T-helper 17 cell (primary cell): ENCODE data around the gene HPGDS. TPM values are rescaled to one million over a fixed set of nuclear protein-coding genes. Genes with fewer than 3 reads are reported as not detected.
"Not testable (repeated sequence)": the region's sequence is repeated elsewhere in the genome, so short reads cannot be mapped to it uniquely, and the experiment has no call there.

ENCODE experiments used
- ATAC-seq: fragments of 150-1000 bp; cut with Tn5 transposase; 2 replicates; pipeline ENCODE4 v1.10.0; 2021; ENCODE audit warnings: mild to moderate bottlenecking, moderate library complexity
- DNase-seq, 3 donors: peaks; one replicate each; pipeline versions ENCODE4 v3.0.0 to v3.0.0-alpha.2; 2020 to 2021
- H3K9me3 ChIP-seq: one replicate; pipeline ENCODE4 v1.7.0; 2013; ENCODE audit warnings: low read length, mild to moderate bottlenecking; ENCODE audit not compliant: control insufficient read depth, poor library complexity, severe bottlenecking
- H3K27ac Mint-ChIP-seq: one replicate; pipeline ENCODE4 v1.8.0; 2022; ENCODE audit warnings: mild to moderate bottlenecking, moderate library complexity, mixed read lengths
- H3K27me3 Mint-ChIP-seq: one replicate; pipeline ENCODE4 v1.8.0; 2022; ENCODE audit warnings: mixed read lengths
- H3K36me3 Mint-ChIP-seq: one replicate; pipeline ENCODE4 v1.8.0; 2022; ENCODE audit warnings: low read depth, mixed read lengths
- H3K4me1 Mint-ChIP-seq: one replicate; pipeline ENCODE4 v1.8.0; 2022; ENCODE audit warnings: mild to moderate bottlenecking, mixed read lengths
- H3K4me3 Mint-ChIP-seq: one replicate; pipeline ENCODE4 v1.8.0; 2022; ENCODE audit warnings: mild to moderate bottlenecking, moderate library complexity, mixed read lengths
- total RNA-seq, 4 donors: library from RNA in 2 of 4; stranded (reverse) in 2 of 4; gene quantifications; one replicate each; pipeline ENCODE4 v1.2.3 and lab custom pipeline; 2022 to 2026

HPGDS gene
- total RNA-seq, 2 donors from 2014 or later = 0.37 TPM; not detected in 1

DNA sequence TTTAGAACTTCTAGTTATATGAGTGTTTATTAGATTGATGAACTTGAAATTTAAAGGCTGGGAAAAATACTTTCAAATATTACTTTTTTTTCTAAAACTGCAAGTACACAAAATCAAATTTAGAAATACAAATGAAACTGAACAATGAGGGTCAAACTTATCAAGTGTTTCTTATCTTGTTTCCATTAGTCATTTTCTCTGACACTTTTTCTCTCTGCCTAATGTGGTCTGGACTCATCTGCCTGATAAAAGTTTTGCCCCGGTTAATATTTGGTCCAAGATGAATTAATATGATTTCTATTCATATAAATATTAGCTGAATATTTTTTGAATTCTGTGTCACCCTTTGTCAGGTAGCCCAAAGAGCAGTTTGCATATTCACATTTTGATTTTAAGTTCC, 8.7 kb upstream of the HPGDS start:
- ATAC-seq (no peak), DNase-seq (no peak)
- H3K27ac Mint-ChIP-seq = no peak overlapping the region
- H3K4me3 Mint-ChIP-seq = no peak overlapping the region
- peaks cover 11% of the 10 kb centered on the region for H3K27me3 Mint-ChIP-seq
- H3K36me3 Mint-ChIP-seq = no peaks in the 10 kb centered on the region
- H3K4me1 Mint-ChIP-seq = peaks cover 6% of the 10 kb centered on the region
- H3K9me3 ChIP-seq = no peaks in the 10 kb centered on the region

DNA sequence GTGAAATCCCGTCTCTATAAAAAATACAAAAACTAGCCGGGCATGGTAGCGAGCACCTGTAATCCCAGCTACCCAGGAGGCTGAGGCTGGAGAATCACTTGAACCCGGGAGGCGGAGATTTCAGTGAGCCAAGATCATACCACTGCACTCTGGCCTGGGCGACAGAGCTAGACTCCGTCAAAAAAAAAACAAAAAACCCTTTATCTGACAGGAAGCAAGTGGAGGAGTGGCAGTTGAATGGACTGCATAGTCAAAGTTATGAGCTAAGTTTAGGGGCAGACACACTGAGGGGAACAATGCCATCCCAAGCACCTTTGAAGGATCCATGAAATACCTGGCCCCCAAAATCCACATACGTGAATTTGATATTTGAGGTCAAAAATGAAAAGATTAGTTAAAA, 7.5 kb upstream of the HPGDS start:
- H3K27me3 Mint-ChIP-seq = peaks cover 11% of the 10 kb centered on the region
- H3K4me3 Mint-ChIP-seq = no peak overlapping the region
- no peaks in the 10 kb centered on the region for H3K9me3 ChIP-seq
- no peak for ATAC-seq
- H3K36me3 Mint-ChIP-seq = no peaks in the 10 kb centered on the region
- H3K4me1 Mint-ChIP-seq = peaks cover 6% of the 10 kb centered on the region
- DNase-seq = no peak
- H3K27ac Mint-ChIP-seq = no peak overlapping the region

DNA sequence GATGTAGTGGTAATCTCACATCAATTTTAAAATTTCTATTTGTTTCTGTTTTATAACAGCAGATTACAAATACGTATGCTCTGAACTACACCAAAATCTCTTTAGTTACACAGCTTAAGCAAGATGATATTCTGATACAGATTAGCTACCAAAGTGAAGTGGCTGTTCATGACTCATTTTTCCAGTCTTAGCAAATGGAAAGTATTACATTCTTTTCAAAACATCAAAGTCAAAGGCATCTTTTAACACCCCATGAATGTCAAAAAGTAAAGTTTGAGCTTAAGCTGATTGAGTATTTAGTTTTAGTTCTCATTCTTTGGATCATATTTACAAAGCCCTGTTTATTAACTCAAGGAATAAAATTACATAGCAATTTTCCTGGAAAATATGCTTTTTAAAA, 6.6 kb upstream of the HPGDS start:
- no peak overlapping the region for H3K27ac Mint-ChIP-seq

DNA sequence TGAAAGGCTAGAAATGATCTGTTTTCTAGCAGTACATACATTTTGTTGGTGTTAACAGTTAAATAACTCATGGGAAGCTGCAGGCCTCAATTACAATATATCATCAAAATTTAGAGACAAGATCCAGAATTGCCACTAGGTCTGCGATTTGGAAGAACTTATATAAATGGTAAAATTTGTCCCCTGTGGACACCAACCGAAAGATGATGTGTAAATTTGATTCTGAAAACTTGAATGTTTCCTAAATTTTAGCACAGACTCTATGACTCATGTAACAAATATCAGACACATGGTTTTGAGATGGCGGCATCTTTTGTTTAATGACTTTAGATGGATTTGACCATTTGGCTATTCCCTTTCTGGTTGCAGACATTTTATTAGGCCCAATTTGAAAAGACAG, 6.0 kb upstream of the HPGDS start:
- H3K4me3 Mint-ChIP-seq = no peak overlapping the region
- H3K4me1 Mint-ChIP-seq = peaks cover 6% of the 10 kb centered on the region
- ATAC-seq (no peak), DNase-seq (no peak)
- H3K9me3 ChIP-seq = no peaks in the 10 kb centered on the region
- H3K27me3 Mint-ChIP-seq = peaks cover 11% of the 10 kb centered on the region
- H3K27ac Mint-ChIP-seq = no peak overlapping the region
- no peaks in the 10 kb centered on the region for H3K36me3 Mint-ChIP-seq

More for the DNA sequence above, 6.6 kb upstream of the HPGDS start:
- no peaks in the 10 kb centered on the region for H3K9me3 ChIP-seq
- H3K4me1 Mint-ChIP-seq = peaks cover 6% of the 10 kb centered on the region
- H3K27me3 Mint-ChIP-seq = peaks cover 11% of the 10 kb centered on the region
- DNase-seq (no peak), ATAC-seq (no peak)
- no peaks in the 10 kb centered on the region for H3K36me3 Mint-ChIP-seq
- H3K4me3 Mint-ChIP-seq = no peak overlapping the region

DNA sequence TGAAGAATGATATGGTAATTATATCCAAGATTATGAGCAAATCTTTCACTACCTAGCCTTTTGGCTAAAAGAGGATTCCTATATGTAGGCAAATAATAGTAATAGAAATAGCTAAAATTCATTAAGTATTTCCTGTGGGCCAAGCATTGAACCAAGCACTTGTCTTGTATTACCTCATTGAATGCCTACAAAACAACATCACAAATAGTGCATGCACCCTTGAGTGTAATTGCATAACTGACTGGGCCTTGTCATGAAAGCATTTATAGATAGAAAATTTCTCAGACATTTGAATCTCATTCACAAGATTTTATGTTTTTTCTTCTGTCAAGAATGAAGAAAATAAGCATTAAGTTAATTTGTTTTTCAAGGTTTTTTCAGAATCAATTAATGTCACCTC, 3.9 kb upstream of the HPGDS start:
- DNase-seq (no peak), ATAC-seq (no peak)
- Mint-ChIP-seq H3K4me3 (no peak overlapping the region), H3K27me3 (peaks cover 7% of the 10 kb centered on the region), H3K27ac (no peak overlapping the region), H3K4me1 (peaks cover 4% of the 10 kb centered on the region), H3K36me3 (no peaks in the 10 kb centered on the region)
- H3K9me3 ChIP-seq = no peaks in the 10 kb centered on the region

DNA sequence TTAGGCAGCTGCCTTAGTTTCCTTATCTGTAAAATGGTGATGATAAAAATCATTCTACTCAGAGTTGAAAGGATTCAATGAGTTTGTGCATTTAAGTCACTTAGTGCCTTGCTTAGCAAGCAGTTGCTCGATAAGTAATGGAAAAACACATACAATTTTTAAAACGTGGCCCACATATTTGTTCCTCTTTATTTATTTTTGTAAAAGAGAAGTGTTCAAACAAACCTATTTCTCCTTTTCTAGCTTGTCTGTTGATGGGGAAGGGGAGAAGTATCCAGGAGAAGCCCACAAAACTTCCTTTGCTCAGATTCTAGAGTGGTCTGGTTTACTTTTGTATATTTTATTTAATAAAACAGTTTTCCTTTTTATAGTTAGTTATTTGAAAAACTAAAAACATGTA, 3.3 kb upstream of the HPGDS start:
- no peak overlapping the region for H3K4me3 Mint-ChIP-seq
- H3K27me3 Mint-ChIP-seq = peaks cover 7% of the 10 kb centered on the region
- H3K4me1 Mint-ChIP-seq = peaks cover 4% of the 10 kb centered on the region
- no peak for DNase-seq
- no peaks in the 10 kb centered on the region for H3K36me3 Mint-ChIP-seq
- no peak overlapping the region for H3K27ac Mint-ChIP-seq
- no peak for ATAC-seq
- no peaks in the 10 kb centered on the region for H3K9me3 ChIP-seq

DNA sequence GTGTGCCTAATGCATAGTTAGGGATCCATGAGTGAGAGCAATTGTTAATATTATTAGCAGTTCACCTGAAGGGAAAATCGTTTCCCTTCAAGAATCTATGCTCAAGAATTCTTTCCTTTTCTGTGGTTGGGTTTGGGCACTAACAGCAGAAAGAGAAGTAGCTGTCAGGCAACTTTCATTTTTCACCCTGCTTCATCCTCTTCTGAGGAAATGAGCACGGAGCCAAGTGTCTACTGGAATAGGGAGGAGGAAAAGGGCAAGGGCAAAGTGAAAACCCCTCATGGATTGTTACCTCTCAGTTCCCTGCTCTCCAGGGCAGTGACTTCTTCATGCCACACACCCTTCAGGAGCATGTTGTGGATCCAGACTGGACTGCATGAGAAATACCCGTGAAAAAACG, 2.6 kb upstream of the HPGDS start:
- peaks cover 5% of the 10 kb centered on the region for H3K27me3 Mint-ChIP-seq
- no peak overlapping the region for H3K27ac Mint-ChIP-seq
- H3K9me3 ChIP-seq = no peaks in the 10 kb centered on the region
- no peak for ATAC-seq
- H3K36me3 Mint-ChIP-seq = no peaks in the 10 kb centered on the region
- H3K4me3 Mint-ChIP-seq = no peak overlapping the region
- DNase-seq = no peak
- H3K4me1 Mint-ChIP-seq = peaks cover 4% of the 10 kb centered on the region

DNA sequence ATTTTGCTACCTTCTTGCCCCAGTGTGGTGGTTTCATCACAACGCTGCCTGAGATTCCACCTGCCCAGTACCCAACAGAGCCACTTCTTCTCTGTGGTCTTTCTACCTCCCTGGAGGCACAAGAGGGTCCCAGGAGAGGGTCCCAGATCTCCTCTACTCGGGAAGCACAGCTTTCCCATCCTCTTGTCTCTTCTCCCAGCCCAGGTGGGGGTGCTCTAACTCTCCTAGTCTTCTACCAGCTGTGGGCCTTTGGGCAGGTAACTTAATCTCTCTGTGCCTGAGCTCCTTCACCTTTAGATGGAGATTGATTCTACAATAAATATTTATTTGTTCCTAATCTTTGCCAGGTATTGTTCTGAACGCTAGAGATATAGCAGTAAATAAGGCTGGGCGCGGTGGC, 1.8 kb upstream of the HPGDS start:
- no peak for ATAC-seq
- no peak for DNase-seq
- Mint-ChIP-seq H3K27ac (no peak overlapping the region), H3K36me3 (no peaks in the 10 kb centered on the region), H3K27me3 (no peaks in the 10 kb centered on the region), H3K4me1 (peaks cover 8% of the 10 kb centered on the region), H3K4me3 (no peak overlapping the region)
- no peaks in the 10 kb centered on the region for H3K9me3 ChIP-seq

DNA sequence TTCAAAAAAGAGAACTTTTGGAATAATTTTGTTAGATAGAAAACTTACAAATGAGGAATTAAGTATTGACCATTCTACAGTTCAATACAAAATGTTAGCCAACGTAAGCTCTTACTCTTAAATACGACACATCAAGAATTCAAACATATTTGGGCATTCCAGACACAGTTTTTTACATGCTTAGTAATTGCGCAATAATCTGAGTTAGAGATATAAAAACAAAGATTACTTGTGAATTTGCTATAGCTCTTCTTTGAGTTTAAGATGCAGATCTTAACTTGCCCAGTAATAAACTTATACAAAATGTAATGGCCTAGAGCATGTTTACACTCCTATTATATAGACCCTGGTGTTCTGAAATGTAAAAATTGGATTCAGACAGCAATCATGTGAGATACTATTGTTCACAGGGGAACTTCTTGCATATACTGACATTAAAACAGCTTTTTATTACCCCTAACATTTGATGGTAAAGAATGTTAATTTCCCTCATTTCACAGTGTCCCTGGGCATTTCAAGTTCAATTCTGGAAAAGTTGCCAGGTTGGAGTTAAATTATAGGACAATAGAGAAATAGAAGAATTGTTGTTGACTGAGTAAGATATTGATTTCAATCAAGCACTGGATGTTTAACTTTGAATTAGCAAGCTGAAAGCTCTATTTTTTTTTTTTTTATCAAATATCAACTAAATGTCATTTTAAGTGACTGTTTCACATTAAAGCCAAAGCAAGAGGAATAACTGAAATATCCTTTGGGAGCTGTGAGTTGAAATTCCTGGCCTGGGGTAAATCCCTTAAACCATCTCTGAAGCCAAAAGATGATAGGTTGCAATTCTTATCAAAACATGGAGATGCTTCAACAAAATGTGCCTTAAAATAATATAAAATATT, 910 bp downstream of the HPGDS start:
- no peaks in the 10 kb centered on the region for H3K9me3 ChIP-seq
- H3K27ac Mint-ChIP-seq = no peak overlapping the region
- H3K27me3 Mint-ChIP-seq = no peaks in the 10 kb centered on the region
- peaks cover 17% of the 10 kb centered on the region for H3K4me1 Mint-ChIP-seq
- no peak overlapping the region for H3K4me3 Mint-ChIP-seq
- H3K36me3 Mint-ChIP-seq = no peaks in the 10 kb centered on the region
- DNase-seq = no peak
- ATAC-seq = no peak

DNA sequence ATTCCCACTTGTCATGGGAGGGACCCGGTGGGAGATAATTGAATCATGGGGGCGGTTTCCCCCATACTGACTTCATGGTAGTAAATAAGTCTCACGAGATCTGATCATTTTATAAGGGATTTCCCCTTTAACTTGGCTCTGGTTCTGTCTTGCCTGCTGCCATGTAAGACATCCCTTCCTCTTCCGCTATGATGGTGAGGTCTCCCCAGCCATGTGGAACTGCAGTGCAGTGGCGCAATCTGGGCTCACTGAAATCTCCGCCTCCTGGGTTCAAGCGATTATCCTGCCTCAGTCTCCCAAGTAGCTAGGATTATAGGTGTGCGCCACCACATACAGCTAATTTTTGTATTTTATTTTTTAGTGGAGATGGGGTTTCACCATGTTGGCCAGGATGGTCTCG, 2.9 kb downstream of the HPGDS start:
- H3K4me1 Mint-ChIP-seq = peaks cover 17% of the 10 kb centered on the region
- ATAC-seq (peak; percentile 85), DNase-seq (no peak)
- H3K4me3 Mint-ChIP-seq = peak overlapping the region; percentile 93
- H3K36me3 Mint-ChIP-seq = no peaks in the 10 kb centered on the region
- H3K9me3 ChIP-seq = no peaks in the 10 kb centered on the region
- no peaks in the 10 kb centered on the region for H3K27me3 Mint-ChIP-seq
- peak overlapping the region; percentile 88 for H3K27ac Mint-ChIP-seq

DNA sequence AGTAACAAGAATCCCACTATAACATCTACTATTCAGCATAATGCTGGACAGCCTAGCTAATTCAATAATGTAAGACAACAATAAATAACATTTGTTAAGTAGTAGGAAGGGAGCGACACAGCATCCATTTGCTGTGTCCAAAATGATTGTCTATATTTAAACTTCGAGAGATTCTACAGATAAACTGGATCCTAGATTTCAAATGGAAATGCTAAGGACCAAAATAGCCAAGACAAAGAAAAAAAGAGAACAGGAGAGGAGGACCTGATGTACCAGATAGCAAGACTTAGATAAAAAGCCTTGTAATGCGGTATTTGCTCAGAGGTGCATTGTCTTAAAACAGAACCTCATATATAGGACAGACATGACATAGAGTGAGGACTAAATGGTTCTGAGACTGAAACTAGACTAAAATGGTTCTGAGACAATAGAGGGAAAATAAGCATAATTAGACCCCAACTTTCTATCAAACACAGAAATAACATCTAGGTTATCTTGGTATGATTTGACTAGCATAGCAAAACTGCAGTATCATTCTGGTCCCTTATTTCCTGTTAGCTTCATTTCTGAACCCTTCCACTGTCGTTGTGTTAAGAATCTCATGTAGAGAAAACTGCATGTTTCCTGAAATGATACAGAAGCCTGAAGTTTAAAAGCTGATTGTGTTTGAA, 3.8 kb downstream of the HPGDS start:
- H3K27ac Mint-ChIP-seq = peak overlapping the region; percentile 88
- no peaks in the 10 kb centered on the region for H3K36me3 Mint-ChIP-seq
- H3K9me3 ChIP-seq = no peaks in the 10 kb centered on the region
- H3K4me1 Mint-ChIP-seq = peaks cover 17% of the 10 kb centered on the region
- peak overlapping the region; percentile 93 for H3K4me3 Mint-ChIP-seq
- DNase-seq (no peak), ATAC-seq (peak; percentile 48)
- no peaks in the 10 kb centered on the region for H3K27me3 Mint-ChIP-seq

DNA sequence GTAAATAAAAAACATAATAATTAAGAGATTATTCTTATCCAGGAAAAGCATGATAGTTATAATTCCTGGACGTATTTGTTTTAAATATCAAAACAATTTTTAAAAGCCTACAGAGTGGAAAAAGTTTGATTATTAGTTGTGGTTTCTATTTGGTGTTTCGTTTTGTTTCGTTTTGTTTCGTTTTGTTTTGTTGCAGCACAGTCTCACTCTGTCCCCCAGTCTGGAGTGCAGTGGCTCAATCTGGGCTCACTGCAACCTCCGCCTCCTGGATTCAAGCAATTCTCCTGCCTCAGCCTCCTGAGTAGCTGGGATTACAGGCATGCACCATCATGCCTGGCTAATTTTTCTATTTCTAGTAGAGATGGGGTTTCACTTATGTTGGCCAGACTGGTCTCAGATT, 5.8 kb downstream of the HPGDS start:
- H3K27me3 Mint-ChIP-seq, ATAC-seq, H3K27ac Mint-ChIP-seq, DNase-seq, H3K9me3 ChIP-seq, H3K4me3 Mint-ChIP-seq, H3K36me3 Mint-ChIP-seq: not testable (repeated sequence)
- peaks cover 13% of the 10 kb centered on the region for H3K4me1 Mint-ChIP-seq

DNA sequence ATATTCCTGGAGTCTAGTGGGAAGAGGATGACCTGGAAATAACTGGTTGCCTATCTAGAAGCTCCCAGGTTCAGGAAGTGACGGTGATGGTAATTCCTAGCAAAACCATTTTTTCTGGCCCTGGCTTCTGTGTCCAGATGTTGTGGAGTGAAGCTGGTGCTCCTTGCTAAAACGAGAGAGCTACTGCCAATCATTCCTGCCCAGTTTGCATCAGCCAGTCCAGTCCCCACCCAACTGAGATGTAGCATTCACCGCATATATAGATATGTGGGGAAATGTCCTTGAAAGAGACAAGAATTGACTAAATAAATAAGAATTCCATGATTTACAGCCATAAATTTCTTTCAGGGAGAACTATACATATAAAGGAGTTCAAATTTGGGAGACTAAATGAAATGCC, 6.3 kb downstream of the HPGDS start:
- Mint-ChIP-seq H3K4me1 (peaks cover 13% of the 10 kb centered on the region), H3K27me3 (peaks cover 8% of the 10 kb centered on the region), H3K4me3 (no peak overlapping the region), H3K36me3 (no peaks in the 10 kb centered on the region), H3K27ac (no peak overlapping the region)
- H3K9me3 ChIP-seq = no peaks in the 10 kb centered on the region
- ATAC-seq (no peak), DNase-seq (no peak)

DNA sequence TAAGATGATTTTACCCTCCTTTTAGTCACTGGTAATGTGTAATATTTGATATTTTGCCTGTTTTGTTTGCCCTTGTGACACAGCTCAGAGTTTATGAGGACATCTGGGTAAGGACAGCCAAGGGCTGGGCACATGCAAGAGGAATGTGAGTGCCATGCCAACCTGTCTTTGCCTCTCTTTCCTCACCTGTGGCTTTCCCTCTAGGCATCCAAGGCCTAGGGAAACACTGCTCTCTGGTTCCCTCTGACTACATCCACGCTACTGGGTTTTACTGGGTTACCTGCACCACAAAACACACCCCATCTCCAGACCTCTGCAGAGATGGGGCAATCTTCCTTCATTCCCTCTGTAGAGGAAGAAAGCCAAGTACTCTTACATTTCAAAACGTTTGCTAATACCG, 7.7 kb downstream of the HPGDS start:
- ATAC-seq = no peak
- Mint-ChIP-seq H3K27ac (no peak overlapping the region), H3K36me3 (no peaks in the 10 kb centered on the region)

More for the DNA sequence above, 7.7 kb downstream of the HPGDS start:
- no peak for DNase-seq
- peaks cover 13% of the 10 kb centered on the region for H3K4me1 Mint-ChIP-seq
- no peaks in the 10 kb centered on the region for H3K9me3 ChIP-seq
- peaks cover 8% of the 10 kb centered on the region for H3K27me3 Mint-ChIP-seq
- H3K4me3 Mint-ChIP-seq = no peak overlapping the region
